ENCODE measurements around the gene UNC5A. TPM values are rescaled to one million over a fixed set of nuclear protein-coding genes. Genes with fewer than 3 reads are reported as not detected.

UNC5A gene
- polyA plus RNA-seq, 1 of the 3 experiments (the other 2 are of a cell fraction), result 0.46 TPM

DNA sequence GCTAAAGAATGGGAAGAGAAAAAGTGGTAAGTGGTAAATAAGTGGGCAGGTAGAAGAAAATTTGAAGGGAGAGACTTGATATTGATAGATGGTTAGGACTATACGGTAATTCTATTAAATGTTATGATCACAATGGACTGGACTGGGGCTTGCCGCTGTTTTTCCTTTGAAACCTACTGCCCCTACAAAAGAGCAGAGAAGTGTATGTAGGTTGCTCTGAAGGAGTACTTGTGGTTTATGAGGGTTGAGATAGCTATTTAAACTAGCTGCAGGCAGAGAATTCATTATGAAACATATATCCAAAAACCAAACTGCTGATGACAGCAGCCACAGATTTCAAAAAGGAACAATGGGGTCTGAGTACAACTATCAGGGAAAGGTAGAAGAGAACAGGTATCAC is 105.5 kb downstream of the UNC5A start (continued):
- TF ChIP-seq, protein P1, sequence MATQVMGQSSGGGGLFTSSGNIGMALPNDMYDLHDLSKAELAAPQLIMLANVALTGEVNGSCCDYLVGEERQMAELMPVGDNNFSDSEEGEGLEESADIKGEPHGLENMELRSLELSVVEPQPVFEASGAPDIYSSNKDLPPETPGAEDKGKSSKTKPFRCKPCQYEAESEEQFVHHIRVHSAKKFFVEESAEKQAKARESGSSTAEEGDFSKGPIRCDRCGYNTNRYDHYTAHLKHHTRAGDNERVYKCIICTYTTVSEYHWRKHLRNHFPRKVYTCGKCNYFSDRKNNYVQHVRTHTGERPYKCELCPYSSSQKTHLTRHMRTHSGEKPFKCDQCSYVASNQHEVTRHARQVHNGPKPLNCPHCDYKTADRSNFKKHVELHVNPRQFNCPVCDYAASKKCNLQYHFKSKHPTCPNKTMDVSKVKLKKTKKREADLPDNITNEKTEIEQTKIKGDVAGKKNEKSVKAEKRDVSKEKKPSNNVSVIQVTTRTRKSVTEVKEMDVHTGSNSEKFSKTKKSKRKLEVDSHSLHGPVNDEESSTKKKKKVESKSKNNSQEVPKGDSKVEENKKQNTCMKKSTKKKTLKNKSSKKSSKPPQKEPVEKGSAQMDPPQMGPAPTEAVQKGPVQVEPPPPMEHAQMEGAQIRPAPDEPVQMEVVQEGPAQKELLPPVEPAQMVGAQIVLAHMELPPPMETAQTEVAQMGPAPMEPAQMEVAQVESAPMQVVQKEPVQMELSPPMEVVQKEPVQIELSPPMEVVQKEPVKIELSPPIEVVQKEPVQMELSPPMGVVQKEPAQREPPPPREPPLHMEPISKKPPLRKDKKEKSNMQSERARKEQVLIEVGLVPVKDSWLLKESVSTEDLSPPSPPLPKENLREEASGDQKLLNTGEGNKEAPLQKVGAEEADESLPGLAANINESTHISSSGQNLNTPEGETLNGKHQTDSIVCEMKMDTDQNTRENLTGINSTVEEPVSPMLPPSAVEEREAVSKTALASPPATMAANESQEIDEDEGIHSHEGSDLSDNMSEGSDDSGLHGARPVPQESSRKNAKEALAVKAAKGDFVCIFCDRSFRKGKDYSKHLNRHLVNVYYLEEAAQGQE (IDR thresholded peaks at IDR 0.05; ENCODE audit: low read depth, low read length), result no peak
- TF ChIP-seq POLR2AphosphoS5 (IDR thresholded peaks at IDR 0.05; ENCODE audit: low read depth, low read length) (no peak), CHD2 (IDR thresholded peaks at IDR 0.05; ENCODE audit: low read length, partially characterized antibody) (no peak)

DNA sequence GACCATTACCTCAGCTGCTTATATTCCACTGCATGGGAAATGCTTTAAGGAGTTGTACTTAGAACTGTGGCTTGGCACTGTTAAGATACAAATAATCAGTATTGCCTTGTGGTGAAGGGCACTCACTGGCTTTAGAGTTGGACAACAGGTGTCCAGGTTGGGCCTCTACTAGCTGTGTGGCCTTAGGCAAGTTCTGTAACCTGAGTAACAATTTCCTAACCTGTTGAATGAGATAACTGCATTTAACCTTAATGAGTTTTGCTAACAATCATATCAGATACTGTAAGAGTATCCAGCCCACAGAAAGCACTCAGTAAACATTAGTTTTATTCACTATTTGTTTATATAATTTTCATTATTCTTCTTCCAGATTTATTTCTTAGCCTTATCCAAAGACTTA is 106.0 kb downstream of the UNC5A start:
- no peaks in the 10 kb centered on the region for H3K9me2 ChIP-seq
- no peak overlapping the region for H3K4me3 ChIP-seq (ENCODE audit: low read depth in 2 of 2, low read length in 1 of 2)
- peaks cover 13 to 26% of the 10 kb centered on the region in 2 experiments for H3K36me3 ChIP-seq (replicated peaks in 1 of 2; ENCODE audit: control insufficient read depth in 1 of 2, insufficient read depth in 2 of 2, low read length in 1 of 2)
- no peak overlapping the region for H3K27ac ChIP-seq (ENCODE audit: low read depth in 2 of 2, low read length in 1 of 2)
- no peak for DNase-seq
- POLR2A ChIA-PET, result no interaction called here
- no peaks in the 10 kb centered on the region; the same call in 1 of the 2 replicates for H4K20me1 ChIP-seq (ENCODE audit: insufficient read depth)
- TF ChIP-seq MXI1 (IDR thresholded peaks at IDR 0.05; ENCODE audit: low read depth, low read length) (no peak), POLR2AphosphoS5 (IDR thresholded peaks at IDR 0.05; ENCODE audit: low read depth, low read length) (no peak), SMC3 (IDR thresholded peaks at IDR 0.05; ENCODE audit: low read depth, low read length) (no peak), RXRA (IDR thresholded peaks at IDR 0.05; ENCODE audit: borderline replicate concordance, low read depth) (no peak), RCOR1 (IDR thresholded peaks at IDR 0.05; ENCODE audit: low read length) (no peak), RAD21 (IDR thresholded peaks at IDR 0.05; ENCODE audit: low read length) (no peak)
- TF ChIP-seq, protein P2, sequence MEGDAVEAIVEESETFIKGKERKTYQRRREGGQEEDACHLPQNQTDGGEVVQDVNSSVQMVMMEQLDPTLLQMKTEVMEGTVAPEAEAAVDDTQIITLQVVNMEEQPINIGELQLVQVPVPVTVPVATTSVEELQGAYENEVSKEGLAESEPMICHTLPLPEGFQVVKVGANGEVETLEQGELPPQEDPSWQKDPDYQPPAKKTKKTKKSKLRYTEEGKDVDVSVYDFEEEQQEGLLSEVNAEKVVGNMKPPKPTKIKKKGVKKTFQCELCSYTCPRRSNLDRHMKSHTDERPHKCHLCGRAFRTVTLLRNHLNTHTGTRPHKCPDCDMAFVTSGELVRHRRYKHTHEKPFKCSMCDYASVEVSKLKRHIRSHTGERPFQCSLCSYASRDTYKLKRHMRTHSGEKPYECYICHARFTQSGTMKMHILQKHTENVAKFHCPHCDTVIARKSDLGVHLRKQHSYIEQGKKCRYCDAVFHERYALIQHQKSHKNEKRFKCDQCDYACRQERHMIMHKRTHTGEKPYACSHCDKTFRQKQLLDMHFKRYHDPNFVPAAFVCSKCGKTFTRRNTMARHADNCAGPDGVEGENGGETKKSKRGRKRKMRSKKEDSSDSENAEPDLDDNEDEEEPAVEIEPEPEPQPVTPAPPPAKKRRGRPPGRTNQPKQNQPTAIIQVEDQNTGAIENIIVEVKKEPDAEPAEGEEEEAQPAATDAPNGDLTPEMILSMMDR (IDR thresholded peaks at IDR 0.05), result no peak
- TF ChIP-seq, protein P3, sequence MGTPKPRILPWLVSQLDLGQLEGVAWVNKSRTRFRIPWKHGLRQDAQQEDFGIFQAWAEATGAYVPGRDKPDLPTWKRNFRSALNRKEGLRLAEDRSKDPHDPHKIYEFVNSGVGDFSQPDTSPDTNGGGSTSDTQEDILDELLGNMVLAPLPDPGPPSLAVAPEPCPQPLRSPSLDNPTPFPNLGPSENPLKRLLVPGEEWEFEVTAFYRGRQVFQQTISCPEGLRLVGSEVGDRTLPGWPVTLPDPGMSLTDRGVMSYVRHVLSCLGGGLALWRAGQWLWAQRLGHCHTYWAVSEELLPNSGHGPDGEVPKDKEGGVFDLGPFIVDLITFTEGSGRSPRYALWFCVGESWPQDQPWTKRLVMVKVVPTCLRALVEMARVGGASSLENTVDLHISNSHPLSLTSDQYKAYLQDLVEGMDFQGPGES (IDR thresholded peaks at IDR 0.05; ENCODE audit: low read depth, low read length), result no peak
- TF ChIP-seq, protein P4, sequence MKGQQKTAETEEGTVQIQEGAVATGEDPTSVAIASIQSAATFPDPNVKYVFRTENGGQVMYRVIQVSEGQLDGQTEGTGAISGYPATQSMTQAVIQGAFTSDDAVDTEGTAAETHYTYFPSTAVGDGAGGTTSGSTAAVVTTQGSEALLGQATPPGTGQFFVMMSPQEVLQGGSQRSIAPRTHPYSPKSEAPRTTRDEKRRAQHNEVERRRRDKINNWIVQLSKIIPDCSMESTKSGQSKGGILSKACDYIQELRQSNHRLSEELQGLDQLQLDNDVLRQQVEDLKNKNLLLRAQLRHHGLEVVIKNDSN (IDR thresholded peaks at IDR 0.05; ENCODE audit: borderline replicate concordance, low read depth), result no peak
- no peaks in the 10 kb centered on the region for H3K4me1 ChIP-seq (ENCODE audit: control insufficient read depth in 1 of 2, insufficient read depth in 2 of 2, low read depth in 1 of 2, low read length in 1 of 2)
- H3K9ac ChIP-seq, result no peak overlapping the region
- no peaks in the 10 kb centered on the region for H3F3A ChIP-seq (replicated peaks; ENCODE audit: insufficient read depth)
- H3K79me2 ChIP-seq (ENCODE audit: insufficient read depth), result no peaks in the 10 kb centered on the region; the same call in none of the 2 replicates
- H3K4me2 ChIP-seq, result no peak overlapping the region
- no peaks in the 10 kb centered on the region for H3K9me3 ChIP-seq
- H2AFZ ChIP-seq (ENCODE audit: low read depth), result no peak overlapping the region
- H3K27me3 ChIP-seq (ENCODE audit: insufficient read depth), result no peaks in the 10 kb centered on the region
- CTCF ChIA-PET, result interaction anchor here (1.0 to 1.8 kb wide), 5 partner anchors 10 to 256 kb away, joined by 3 to 5 read pairs (median 3); no protein-coding TSS in a partner anchor
